Measurements from ENCODE around the gene SLC39A9.
"Not testable (repeated sequence)": the region's sequence is repeated elsewhere in the genome, so short reads cannot be mapped to it uniquely, and the experiment has no call there.

Gene SLC39A9

DNA sequence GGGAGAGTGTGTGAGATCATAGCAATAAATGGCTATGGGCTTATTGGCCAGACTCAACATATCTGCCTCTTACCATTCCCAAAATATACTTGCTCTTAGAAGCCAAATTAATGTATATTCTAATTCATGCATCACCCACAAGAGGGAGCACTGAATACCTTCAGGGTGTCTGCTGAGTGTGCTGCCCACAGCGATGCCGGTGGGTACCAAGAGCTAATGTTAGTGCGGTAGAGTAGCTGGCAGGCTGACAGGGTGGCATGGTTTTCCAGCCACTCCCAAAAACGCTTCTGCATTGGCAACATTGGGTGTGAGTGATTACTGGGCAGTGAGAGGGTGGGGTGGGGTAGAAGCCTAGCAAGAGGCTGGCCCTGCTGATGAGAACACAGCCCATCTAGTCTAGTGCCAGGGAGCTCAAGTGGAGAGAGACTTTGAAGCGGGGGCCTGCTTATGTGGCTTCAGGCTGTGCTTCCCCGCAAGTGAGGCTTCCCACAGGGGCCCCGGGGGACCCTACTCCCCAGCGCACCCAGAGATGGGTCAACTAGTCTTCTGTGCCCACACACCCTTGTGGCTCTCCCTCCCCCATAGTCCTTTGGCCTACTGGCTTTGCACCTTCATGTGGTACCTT lies 76.8 kb downstream of the SLC39A9 start:
- no peak for DNase-seq (ENCODE audit: low read depth in 2 of 2)

- not testable (repeated sequence) for DNase-seq (ENCODE audit: low read depth in 2 of 2)
Measured at GRCh38 chr14:69476824-69477450, 78.4 kb downstream of the SLC39A9 start.

DNA sequence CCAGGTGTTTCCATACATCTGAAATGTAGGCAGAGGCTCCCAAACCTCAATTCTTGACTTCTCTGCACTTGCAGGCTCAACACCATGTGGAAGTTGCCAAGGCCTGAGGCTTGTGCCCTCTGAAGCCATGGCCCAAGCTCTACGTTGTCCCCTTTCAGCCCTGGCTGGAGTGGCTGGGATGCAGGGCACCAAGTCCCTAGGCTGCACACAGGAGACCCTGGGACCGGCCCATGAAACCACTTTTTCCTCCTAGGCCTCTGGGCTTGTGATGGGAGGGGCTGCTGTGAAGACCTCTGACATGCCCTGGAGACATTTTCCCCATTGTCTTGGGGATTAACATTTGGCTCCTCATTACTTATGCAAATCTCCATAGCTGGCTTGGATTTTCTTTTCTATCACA lies 79.6 kb downstream of the SLC39A9 start:
- DNase-seq (ENCODE audit: low read depth in 2 of 2), result not testable (repeated sequence)

GRCh38 chr14:69479696-69480095 lies 81.2 kb downstream of the SLC39A9 start:
- DNase-seq (ENCODE audit: low read depth in 2 of 2), result no peak

DNA sequence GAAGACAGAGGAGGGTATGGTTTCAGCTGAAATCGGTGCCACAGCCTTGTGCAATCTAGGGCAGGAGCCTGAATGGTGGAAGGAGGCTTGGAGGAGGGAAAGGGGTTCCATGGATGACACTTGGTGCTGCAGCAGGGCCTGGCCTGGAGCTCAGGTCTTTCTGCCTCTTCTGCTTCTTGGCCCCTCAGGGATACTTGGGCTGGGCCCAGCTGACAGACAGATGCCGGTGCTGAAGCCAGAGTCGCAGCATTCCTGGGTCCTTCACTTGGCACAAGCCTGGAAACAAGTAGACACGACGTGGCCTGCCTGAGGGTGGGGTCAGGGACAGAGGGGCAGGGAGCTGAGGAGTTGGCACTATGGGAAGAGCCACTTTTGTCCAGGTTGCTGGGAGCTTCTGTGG lies 81.6 kb downstream of the SLC39A9 start:
- DNase-seq (ENCODE audit: low read depth in 2 of 2), result no peak

GRCh38 chr14:69481815-69482568 lies 83.5 kb downstream of the SLC39A9 start:
- no peak for DNase-seq (ENCODE audit: low read depth in 2 of 2)

DNA sequence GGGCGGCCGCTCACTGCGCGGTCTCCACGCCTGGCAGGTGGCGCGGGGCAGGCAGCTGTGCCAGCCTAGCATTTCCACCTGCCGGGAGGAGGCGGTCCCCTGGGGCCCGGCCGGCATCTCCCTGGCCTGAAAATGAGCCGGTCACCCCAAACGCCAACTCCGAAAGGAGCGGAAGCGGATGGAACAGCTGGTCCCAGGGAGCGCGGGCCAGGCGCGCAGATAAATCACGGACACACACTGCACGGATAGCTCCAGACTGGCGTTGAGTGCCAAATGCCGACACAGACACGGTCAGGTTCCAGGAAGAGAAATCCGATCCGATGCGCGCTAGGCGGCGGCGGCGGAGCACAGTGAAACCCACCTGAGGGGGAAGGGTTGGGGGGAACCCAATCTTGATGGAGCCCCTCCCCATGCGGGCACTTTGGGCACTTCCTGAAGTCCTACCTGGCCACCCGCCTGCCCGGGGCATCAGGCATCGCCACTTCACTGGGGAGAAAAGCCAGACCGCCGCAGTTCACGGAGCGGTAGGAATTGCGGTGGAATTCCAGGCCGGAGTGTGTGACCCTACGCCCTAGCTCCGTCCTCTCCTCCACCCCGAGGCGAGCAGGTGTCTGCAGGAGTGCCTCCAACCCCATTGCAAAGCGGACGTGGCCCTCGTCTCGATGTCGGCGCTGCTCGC lies 85.4 kb downstream of the SLC39A9 start:
- DNase-seq (ENCODE audit: low read depth in 2 of 2), result no peak

GRCh38 chr14:69484444-69485314 lies 86.2 kb downstream of the SLC39A9 start, which contains the start of gene PLEKHD1:
Gene PLEKHD1 (plus strand): TSS chr14:69484728. CDS start chr14:69484966, 238 bp downstream.
- DNase-seq (ENCODE audit: low read depth in 2 of 2), result no peak

DNA sequence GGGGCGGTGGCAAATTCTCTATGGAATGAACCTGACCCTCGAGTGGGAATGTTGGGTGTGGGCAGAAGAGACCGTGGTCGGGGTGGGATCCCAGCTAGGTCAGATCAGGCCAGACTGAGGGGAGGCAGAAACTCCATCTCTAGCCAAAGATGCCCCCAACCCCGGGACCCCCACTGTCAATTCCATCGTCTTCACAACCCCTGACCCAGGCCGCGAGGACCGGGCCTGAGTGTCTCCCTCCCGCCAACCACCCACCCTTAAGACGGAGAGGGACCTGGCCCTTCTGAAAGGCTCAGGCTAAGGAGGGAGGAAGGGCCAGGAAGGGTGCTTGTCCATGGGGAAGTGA lies 86.8 kb downstream of the SLC39A9 start:
- DNase-seq (ENCODE audit: low read depth in 2 of 2), result no peak

GRCh38 chr14:69485701-69486100 lies 87.2 kb downstream of the SLC39A9 start:
- no peak for DNase-seq (ENCODE audit: low read depth in 2 of 2)

DNA sequence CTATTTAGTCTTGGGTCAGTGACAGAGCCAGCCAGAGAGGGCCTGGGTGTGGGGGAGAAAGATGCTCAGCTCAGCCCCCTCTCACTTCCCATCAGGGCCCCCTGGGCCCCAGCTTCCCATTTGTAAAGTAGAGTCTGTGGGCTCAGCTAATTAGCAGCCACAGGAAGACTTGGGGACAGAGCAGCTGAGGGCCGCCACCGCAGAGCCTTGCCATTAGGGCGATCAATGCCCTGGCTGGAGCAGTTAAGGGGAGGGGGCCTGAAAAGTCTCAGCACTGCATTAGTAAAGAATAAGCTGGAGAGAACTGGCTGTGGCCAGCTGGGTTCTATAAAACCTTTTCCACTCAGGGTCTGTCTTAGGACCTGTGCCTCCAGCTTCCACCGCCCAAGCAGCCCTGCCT lies 88.7 kb downstream of the SLC39A9 start:
- no peak for DNase-seq (ENCODE audit: low read depth in 2 of 2)

DNA sequence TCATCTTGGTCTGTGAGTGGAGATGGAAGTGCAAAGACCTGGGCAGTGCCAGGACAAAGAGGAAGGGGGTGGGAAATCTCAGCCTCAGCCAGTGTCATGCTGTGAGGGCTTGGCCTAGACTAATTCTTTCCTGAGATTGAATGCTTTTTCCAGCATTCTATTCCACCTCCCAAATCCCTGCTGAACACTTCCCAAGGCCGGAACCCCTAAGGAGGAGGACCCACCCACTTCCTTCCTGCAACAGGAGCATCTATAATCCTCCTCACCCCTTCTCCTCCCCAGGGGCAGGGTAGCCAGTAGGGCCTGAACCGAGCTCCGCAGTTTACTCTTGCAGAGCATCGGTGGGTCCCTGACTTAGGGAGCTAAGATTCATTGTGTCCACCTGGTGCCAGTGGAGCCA lies 89.3 kb downstream of the SLC39A9 start:
- no peak for DNase-seq (ENCODE audit: low read depth in 2 of 2)

- DNase-seq (ENCODE audit: low read depth in 2 of 2), result no peak
Measured at GRCh38 chr14:69489495-69489894, 91.0 kb downstream of the SLC39A9 start.

DNA sequence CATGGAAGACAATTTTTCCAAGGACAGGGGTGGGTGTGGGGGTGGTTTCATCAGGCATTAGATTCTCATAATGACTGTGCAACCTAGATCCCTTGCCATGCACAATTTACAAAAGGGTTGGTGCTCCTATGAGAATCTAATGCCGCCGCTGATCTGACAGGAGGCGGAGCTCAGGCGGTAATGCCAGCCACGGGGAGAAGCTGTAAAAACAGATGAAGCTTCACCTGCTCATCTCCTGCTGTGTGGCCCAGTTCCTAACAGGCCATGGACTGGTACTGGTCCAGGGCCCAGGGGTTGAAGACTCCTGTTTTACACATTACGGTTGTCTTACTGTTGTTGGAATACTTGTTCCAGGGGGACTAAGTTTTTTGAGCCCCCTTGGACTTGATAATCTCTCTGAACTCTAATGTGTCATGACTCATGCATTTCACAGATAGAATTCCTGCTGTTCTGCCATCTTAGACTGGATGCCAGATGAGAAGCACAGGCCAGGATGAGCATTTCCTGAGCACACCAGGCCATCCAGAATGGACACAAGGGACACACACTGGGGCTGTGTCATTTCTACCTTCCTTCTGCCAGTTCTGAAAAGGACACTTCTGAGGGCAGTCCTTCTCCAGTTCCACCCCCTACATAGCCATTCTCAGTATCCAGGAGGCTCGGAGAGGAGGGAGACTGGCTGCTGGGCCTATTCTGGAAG lies 91.9 kb downstream of the SLC39A9 start:
- DNase-seq (ENCODE audit: low read depth in 2 of 2), result no peak

DNA sequence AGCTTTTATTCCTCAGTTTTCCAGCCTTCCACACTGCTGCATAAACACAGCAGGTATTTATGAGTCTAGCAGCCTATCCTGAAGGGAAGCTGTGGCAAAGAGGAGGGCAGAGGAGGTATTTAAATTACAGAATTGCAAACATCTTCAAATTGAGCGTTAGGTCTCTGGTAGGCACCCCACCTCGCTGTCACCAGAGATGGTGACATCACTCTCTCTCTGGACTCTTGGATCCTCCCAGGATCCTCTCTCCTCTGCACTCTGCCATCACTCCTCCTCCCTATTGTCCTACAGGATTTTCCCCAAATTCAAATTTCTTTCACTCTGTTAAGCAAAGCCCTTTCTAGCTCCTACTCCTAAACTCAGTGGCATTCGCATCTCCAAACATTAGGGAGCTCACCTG lies 92.7 kb downstream of the SLC39A9 start:
- DNase-seq (ENCODE audit: low read depth in 2 of 2), result no peak

DNA sequence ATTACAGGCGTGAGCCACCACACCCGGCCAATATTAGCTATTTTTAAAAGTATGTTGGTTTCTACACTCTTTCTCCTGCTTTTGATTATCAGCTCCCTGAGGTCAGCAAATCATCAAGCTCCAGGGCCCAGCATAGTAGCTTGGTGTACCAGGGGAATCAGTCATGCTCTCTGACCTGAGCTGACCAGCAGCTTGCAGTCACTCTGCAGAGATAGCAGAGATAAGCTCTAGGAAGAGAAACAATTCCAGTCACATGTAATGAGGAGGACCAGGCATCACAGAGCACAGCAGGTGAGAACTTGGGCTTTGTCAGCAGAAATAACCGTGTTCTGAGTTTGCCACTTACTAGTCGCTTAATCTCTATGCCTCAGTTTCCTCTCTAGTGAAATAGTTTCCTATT lies 94.5 kb downstream of the SLC39A9 start:
- no peak for DNase-seq (ENCODE audit: low read depth in 2 of 2)

DNA sequence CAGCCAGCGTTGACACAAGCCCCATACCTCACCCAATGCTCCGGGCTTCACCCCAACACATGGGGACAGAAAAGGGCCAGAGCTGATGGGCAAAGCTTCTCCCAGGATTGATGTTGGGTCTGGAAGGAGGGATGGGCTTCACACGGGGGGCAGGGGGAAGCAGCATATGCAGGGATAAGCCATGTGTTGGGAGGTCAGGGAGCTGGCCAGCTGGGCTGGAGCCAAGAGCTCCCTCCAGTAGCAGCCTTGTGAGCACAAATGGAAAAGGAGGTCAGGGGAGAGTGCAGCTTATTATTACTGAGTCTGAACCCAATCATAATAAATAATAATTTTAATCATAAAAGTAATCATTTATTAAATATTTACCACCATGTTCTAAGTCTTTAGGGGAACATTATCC lies 95.3 kb downstream of the SLC39A9 start:
- no peak for DNase-seq (ENCODE audit: low read depth in 2 of 2)

GRCh38 chr14:69495341-69495921 lies 96.9 kb downstream of the SLC39A9 start:
- no peak for DNase-seq (ENCODE audit: low read depth in 2 of 2)

DNA sequence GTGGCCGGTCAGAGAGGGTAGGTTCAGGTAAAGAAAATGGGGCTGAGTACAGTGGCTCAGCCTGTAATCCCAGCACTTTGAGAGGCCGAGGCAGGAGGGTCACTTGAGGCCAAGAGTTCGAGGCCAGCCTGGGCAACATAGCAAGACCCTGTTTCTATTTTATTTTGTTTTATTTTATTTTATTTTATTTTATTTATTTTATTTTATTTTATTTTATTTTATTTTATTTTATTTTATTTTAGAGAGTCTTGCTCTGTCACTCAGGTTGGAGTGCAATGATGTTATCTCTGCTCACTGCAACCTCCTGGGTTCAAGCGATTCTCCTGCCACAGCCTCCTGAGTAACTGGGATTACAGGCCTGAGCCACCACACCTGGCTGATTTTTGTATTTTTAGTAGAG lies 99.4 kb downstream of the SLC39A9 start:
- DNase-seq (ENCODE audit: low read depth in 2 of 2), result not testable (repeated sequence)

DNA sequence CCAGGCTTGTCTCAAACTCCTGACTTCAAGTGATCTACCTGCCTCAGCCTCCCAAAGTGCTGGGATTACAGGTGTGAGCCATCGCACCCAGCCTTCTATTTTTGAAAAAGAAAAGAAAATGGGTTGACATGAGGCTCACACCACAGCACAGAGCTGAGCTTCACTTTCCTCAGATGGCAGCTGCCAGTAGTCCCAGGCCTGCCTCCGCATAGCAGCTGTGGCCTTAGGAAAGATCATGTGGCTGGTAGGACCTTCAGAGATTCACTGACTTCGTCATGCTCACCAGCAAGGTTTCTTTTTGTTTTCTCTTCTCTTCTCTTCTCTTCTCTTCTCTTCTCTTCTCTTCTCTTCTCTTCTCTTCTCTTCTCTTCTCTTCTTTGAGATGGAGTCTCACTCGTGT lies 99.8 kb downstream of the SLC39A9 start:
- not testable (repeated sequence) for DNase-seq (ENCODE audit: low read depth in 2 of 2)

DNA sequence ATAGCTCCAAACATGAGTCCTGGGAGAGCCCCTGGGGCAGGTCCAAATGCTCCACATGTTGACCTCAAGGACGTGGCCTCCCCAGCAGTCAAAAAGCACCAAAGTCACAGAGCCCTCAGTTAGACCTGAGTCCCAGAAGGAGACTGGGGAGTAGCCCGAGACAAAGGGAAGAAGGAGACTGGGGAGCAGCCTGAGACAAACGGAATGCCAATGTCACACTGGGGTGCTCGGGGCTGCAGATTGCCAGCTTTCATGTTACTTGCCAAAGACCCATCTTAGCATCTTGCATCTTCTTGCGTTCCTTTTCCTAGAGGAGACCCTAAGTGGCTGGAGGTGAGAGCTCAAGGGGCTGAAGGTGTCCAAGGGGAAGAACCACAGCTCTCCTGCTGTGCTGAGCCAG lies 100.9 kb downstream of the SLC39A9 start:
- DNase-seq (ENCODE audit: low read depth in 2 of 2), result no peak
